ENCODE results near the gene B4GAT1. TPM values are rescaled to one million over a fixed set of nuclear protein-coding genes. Genes with fewer than 3 reads are reported as not detected.

Gene B4GAT1
- total RNA-seq, 1 donor from 2014 or later = 16.0 TPM

GRCh38 chr11:66302656-66303055 is 44.8 kb downstream of the B4GAT1 start:
- no peak for DNase-seq

GRCh38 chr11:66299186-66299585 is 48.2 kb downstream of the B4GAT1 start:
- no peak for DNase-seq

- no peak for DNase-seq
Observed at GRCh38 chr11:66297610-66298009, 49.8 kb downstream of the B4GAT1 start.

Small RNAs within 50 kb of the gene (small RNA-seq; reads per million reads assigned to genes)
- not detected for gene RF00017 (ENCODE audit: low replicate concordance)
- 0.07 reads per million for gene RNU1-84P (ENCODE audit: low replicate concordance)

Other genes with a start within 250 kb of the B4GAT1 start
- 9.8 TPM for gene KLC2, start 89.9 kb downstream of the B4GAT1 start, total RNA-seq
- 33.6 TPM for gene RAB1B, start 79.0 kb downstream of the B4GAT1 start, total RNA-seq
- 0.59 TPM for gene CNIH2, start 69.5 kb downstream of the B4GAT1 start, total RNA-seq
- 49.7 TPM for gene YIF1A, start 58.5 kb downstream of the B4GAT1 start, total RNA-seq
- gene TMEM151A, start 55.7 kb downstream of the B4GAT1 start, total RNA-seq = not detected
- 31.2 TPM for gene CD248, start 30.6 kb downstream of the B4GAT1 start, total RNA-seq
- gene RIN1, start 11.2 kb downstream of the B4GAT1 start, total RNA-seq = 3.6 TPM
- 14.6 TPM for gene BRMS1, start 2.5 kb downstream of the B4GAT1 start, total RNA-seq
- gene SLC29A2, start 24.1 kb upstream of the B4GAT1 start, total RNA-seq = 0.89 TPM
- 2.7 TPM for gene NPAS4, start 73.4 kb upstream of the B4GAT1 start, total RNA-seq
- gene MRPL11, start 91.2 kb upstream of the B4GAT1 start, total RNA-seq = 18.8 TPM
- 5.0 TPM for gene PELI3, start 119.3 kb upstream of the B4GAT1 start, total RNA-seq
- 16.0 TPM for gene DPP3, start 132.8 kb upstream of the B4GAT1 start, total RNA-seq
- gene BBS1, start 163.0 kb upstream of the B4GAT1 start, total RNA-seq = 25.0 TPM
- gene ZDHHC24, start 198.4 kb upstream of the B4GAT1 start, total RNA-seq = 4.3 TPM
- 13.5 TPM for gene ACTN3, start 199.3 kb upstream of the B4GAT1 start, total RNA-seq
- 20.0 TPM for gene CTSF, start 221.0 kb upstream of the B4GAT1 start, total RNA-seq
- gene CCDC87, start 245.4 kb upstream of the B4GAT1 start, total RNA-seq = 0.10 TPM
- 21.0 TPM for gene CCS, start 245.6 kb upstream of the B4GAT1 start, total RNA-seq

Data from skin of body (tissue), 3 donors.